IMR-90 (cell line): ENCODE results near the gene PROB1. TPM values are rescaled to one million over a fixed set of nuclear protein-coding genes. Genes with fewer than 3 reads are reported as not detected.

Experiments
- ATAC-seq: fragments of 200-7000 bp; cut with Tn5 transposase; 2 replicates; pipeline ENCODE4 v1.9.1; 2020; ENCODE audit warnings: low read depth, mild to moderate bottlenecking, moderate library complexity
- BruUV-seq: library from RNA; stranded (reverse); fragments of 400-500 nt; replicated peaks from 2 replicates; lab custom pipeline; 2021; lab: Mats Ljungman, UMichigan
- CTCF ChIA-PET: fragments of 300-600 bp; formaldehyde crosslinking; extraction: SDS; loops from one replicate; lab custom pipeline; 2021; ENCODE audit warnings: antibody characterized with exemption; lab: Yijun Ruan, JAX
- POLR2A ChIA-PET: fragments of 300-600 bp; sonication (Branson Sonifier 250); formaldehyde crosslinking; loops from one replicate; lab custom pipeline; 2022; ENCODE audit warnings: antibody characterized with exemption; ENCODE audit not compliant: unreplicated experiment; lab: Charles Lee
- DNase-seq: peaks from one replicate; pipeline ENCODE4 v3.0.0; 2013
- H2AFZ ChIP-seq: replicated peaks from 2 replicates; pipeline ENCODE3; 2013; ENCODE audit warnings: low read length, mild to moderate bottlenecking; ENCODE audit not compliant: poor library complexity
- H2AK5ac ChIP-seq: 2 replicates; pipeline ENCODE4 v1.6.1; 2013; ENCODE audit warnings: low read depth, low read length, inconsistent platforms
- H2AK9ac ChIP-seq: replicated peaks from 2 replicates; pipeline ENCODE3; 2013; ENCODE audit warnings: mild to moderate bottlenecking, low read depth, low read length, moderate library complexity; ENCODE audit not compliant: poor library complexity
- H2BK120ac ChIP-seq: 2 replicates; pipeline ENCODE4 v1.6.1; 2013; ENCODE audit warnings: low read depth, low read length, inconsistent platforms
- H2BK15ac ChIP-seq: 3 replicates; pipeline ENCODE4 v1.6.1; 2013; ENCODE audit warnings: low read depth, low read length, inconsistent platforms
- H2BK20ac ChIP-seq: 2 replicates; pipeline ENCODE4 v1.6.1; 2013; ENCODE audit warnings: low read depth, mild to moderate bottlenecking, inconsistent platforms, low read length, moderate library complexity
- H2BK5ac ChIP-seq: 2 replicates; pipeline ENCODE4 v1.6.1; 2013; ENCODE audit warnings: mild to moderate bottlenecking, low read depth, low read length, inconsistent platforms; ENCODE audit not compliant: poor library complexity, severe bottlenecking
- H3K14ac ChIP-seq: replicated peaks from 2 replicates; pipeline ENCODE4 v1.6.1; 2013; ENCODE audit warnings: low read depth, low read length, inconsistent platforms
- H3K18ac ChIP-seq: 2 replicates; pipeline ENCODE4 v1.6.1; 2013; ENCODE audit warnings: low read depth, low read length, control low read depth
- H3K23ac ChIP-seq: 2 replicates; pipeline ENCODE4 v1.6.1; 2013; ENCODE audit warnings: low read depth, low read length, inconsistent platforms
- H3K27ac ChIP-seq: 2 replicates; pipeline ENCODE4 v1.5.1; 2013; ENCODE audit warnings: mild to moderate bottlenecking, control low read depth, low read length; ENCODE audit not compliant: insufficient read depth
- H3K27me3 ChIP-seq: 2 replicates; pipeline ENCODE4 v1.6.1; 2013; ENCODE audit warnings: low read length; ENCODE audit not compliant: control insufficient read depth, insufficient read depth
- H3K36me3 ChIP-seq: 2 replicates; pipeline ENCODE4 v1.6.1; 2013; ENCODE audit warnings: low read length, mixed read lengths; ENCODE audit not compliant: control insufficient read depth, insufficient read depth
- H3K4ac ChIP-seq: 2 replicates; pipeline ENCODE4 v1.6.1; 2013; ENCODE audit warnings: low read depth, low read length, inconsistent platforms
- H3K4me1 ChIP-seq: 2 replicates; pipeline ENCODE4 v1.6.1; 2013; ENCODE audit warnings: low read length, mixed read lengths; ENCODE audit not compliant: control insufficient read depth, insufficient read depth
- H3K4me2 ChIP-seq: 2 replicates; pipeline ENCODE4 v1.6.1; 2013; ENCODE audit warnings: low read depth, mild to moderate bottlenecking, control low read depth, low read length, moderate library complexity
- H3K4me3 ChIP-seq: 2 replicates; pipeline ENCODE4 v1.5.1; 2013; ENCODE audit warnings: low read depth, mild to moderate bottlenecking, control low read depth, low read length, moderate library complexity; ENCODE audit not compliant: insufficient read depth
- H3K56ac ChIP-seq: 2 replicates; pipeline ENCODE4 v1.6.1; 2013; ENCODE audit warnings: low read length, inconsistent platforms; ENCODE audit not compliant: insufficient read depth; ENCODE audit errors: extremely low read depth
- H3K79me1 ChIP-seq, 2 experiments: 2 replicates each; pipeline ENCODE4 v1.6.1; 2013; ENCODE audit warnings: low read length in 2 of 2, inconsistent platforms in 1 of 2, low read depth in 1 of 2
- H3K9ac ChIP-seq: 2 replicates; pipeline ENCODE4 v1.6.1; 2013; ENCODE audit warnings: low read depth, low read length, control low read depth
- H3K9me1 ChIP-seq: 2 replicates; pipeline ENCODE4 v1.6.1; 2013; ENCODE audit warnings: low read length, inconsistent platforms; ENCODE audit not compliant: insufficient read depth
- H3K9me3 ChIP-seq: 2 replicates; pipeline ENCODE4 v1.6.1; 2013; ENCODE audit warnings: low read length; ENCODE audit not compliant: control insufficient read depth, insufficient read depth
- H4K20me1 ChIP-seq: 2 replicates; pipeline ENCODE4 v1.6.1; 2013; ENCODE audit warnings: low read length, inconsistent platforms; ENCODE audit not compliant: insufficient read depth
- H4K5ac ChIP-seq: 2 replicates; pipeline ENCODE4 v1.6.1; 2013; ENCODE audit warnings: mild to moderate bottlenecking, low read depth, low read length, control low read depth
- H4K8ac ChIP-seq, 2 experiments: 2 replicates each; pipeline ENCODE4 v1.6.1; 2013; ENCODE audit warnings: low read depth in 2 of 2, low read length in 2 of 2, control low read depth in 1 of 2, inconsistent platforms in 1 of 2
- H4K91ac ChIP-seq: 2 replicates; pipeline ENCODE4 v1.6.1; 2013; ENCODE audit warnings: low read depth, low read length, inconsistent platforms; ENCODE audit not compliant: insufficient read depth
- BHLHE40 ChIP-seq: fragments of 150-350 bp; IDR thresholded peaks from 2 replicates; pipeline ENCODE4 v1.6.1; 2016; ENCODE audit warnings: mild to moderate bottlenecking, low read depth, low read length
- FOS ChIP-seq: fragments of 150-350 bp; IDR thresholded peaks from 2 replicates; pipeline ENCODE4 v1.6.1; 2016; ENCODE audit warnings: low read depth, low read length
- MAZ ChIP-seq: IDR thresholded peaks from 2 replicates; pipeline ENCODE4 v1.6.1; 2012; ENCODE audit warnings: low read depth, mild to moderate bottlenecking, low read length, improper control_type of control experiment, moderate library complexity, borderline replicate concordance
- RAD21 ChIP-seq: IDR thresholded peaks from 2 replicates; pipeline ENCODE4 v1.6.1; 2012; ENCODE audit warnings: low read length, improper control_type of control experiment
- RCOR1 ChIP-seq: IDR thresholded peaks from 2 replicates; pipeline ENCODE4 v1.6.1; 2012; ENCODE audit warnings: mild to moderate bottlenecking, low read length, improper control_type of control experiment; ENCODE audit not compliant: insufficient replicate concordance
- RFX5 ChIP-seq: IDR thresholded peaks from 2 replicates; pipeline ENCODE4 v1.8.0; 2012; ENCODE audit warnings: low read depth, mild to moderate bottlenecking, low read length, moderate library complexity
- WGBS, 2 experiments: methylation state at CpG; one replicate each; pipeline versions ENCODE4 v1.1.5 to v1.1.7; 2013; ENCODE audit warnings: missing lambda C conversion rate in 2 of 2; ENCODE audit not compliant: insufficient read length in 1 of 2; ENCODE audit errors: extremely low coverage in 2 of 2; 5-methylcytosine and 5-hydroxymethylcytosine counted together
- dilution Hi-C: fragments of 300-500 bp; cut with HindIII; formaldehyde crosslinking; loops from one replicate; pipeline ENCODE4 v1.14.3; 2018; ENCODE audit warnings: low sequenced_read_pairs; ENCODE audit not compliant: unreplicated experiment
- in situ Hi-C: fragments of 300-500 bp; cut with MboI; formaldehyde crosslinking; loops from 3 replicates; pipeline ENCODE4 v1.14.3; 2019; ENCODE audit warnings: low sequenced_read_pairs, inconsistent platforms, mixed read lengths
- intact Hi-C: fragments of 100-400 bp; cut with micrococcal nuclease; formaldehyde crosslinking; loops from 2 replicates; pipeline ENCODE4 v1.10.0; 2022
- polyA plus RNA-seq, 3 experiments: library from polyadenylated mRNA; depleted of rRNA; stranded (reverse); fragments of >200 nt; gene quantifications; 2 replicates each; pipeline ENCODE4 v1.2.3, GENCODE V29; 2012; ENCODE audit warnings: low replicate concordance in 1 of 3
- total RNA-seq: library from RNA; depleted of rRNA; stranded (reverse); fragments of >200 nt; gene quantifications from 2 replicates; pipeline ENCODE4 v1.2.3, GENCODE V29; 2012
- TF ChIP-seq, protein P1 (sequence below): fragments of 150-350 bp; IDR thresholded peaks from 2 replicates; pipeline ENCODE4 v1.6.1; 2016; ENCODE audit warnings: low read depth, mild to moderate bottlenecking, low read length, moderate library complexity, borderline replicate concordance
- TF ChIP-seq, protein P2 (sequence below): conservative IDR thresholded peaks from 2 replicates; pipeline ENCODE4 v1.5.1; 2012; ENCODE audit warnings: mild to moderate bottlenecking, low read depth, low read length, improper control_type of control experiment

The PROB1 gene
- total and polyA plus RNA-seq, 2 of the 4 experiments (the other 2 are of a cell fraction): under 0.01 to 0.38 TPM

DNA sequence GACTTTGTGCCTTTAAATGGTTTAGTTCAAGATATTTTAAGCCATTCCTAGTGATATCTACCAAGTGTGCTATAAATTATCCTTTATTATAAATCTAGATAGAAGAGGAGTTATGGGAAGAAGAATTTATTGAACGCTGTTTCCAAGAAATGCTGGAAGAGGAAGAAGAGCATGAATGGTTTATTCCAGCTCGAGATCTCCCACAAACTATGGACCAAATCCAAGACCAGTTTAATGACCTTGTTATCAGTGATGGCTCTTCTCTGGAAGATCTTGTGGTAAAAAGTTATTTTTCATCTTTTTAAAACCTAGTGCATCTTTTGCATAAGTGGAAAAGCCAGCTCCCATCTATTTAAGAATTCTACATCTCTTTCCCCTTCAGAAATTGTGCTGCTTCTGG lies 30.4 kb downstream of the PROB1 start:
- ChIA-PET CTCF (no interaction called here), POLR2A (no interaction called here)
- H3K9ac ChIP-seq: no peak overlapping the region
- ATAC-seq (no peak), DNase-seq (no peak)
- peaks cover 45% of the 10 kb centered on the region for H4K20me1 ChIP-seq
- no peak overlapping the region for H2AK5ac ChIP-seq
- TF ChIP-seq, protein P1, sequence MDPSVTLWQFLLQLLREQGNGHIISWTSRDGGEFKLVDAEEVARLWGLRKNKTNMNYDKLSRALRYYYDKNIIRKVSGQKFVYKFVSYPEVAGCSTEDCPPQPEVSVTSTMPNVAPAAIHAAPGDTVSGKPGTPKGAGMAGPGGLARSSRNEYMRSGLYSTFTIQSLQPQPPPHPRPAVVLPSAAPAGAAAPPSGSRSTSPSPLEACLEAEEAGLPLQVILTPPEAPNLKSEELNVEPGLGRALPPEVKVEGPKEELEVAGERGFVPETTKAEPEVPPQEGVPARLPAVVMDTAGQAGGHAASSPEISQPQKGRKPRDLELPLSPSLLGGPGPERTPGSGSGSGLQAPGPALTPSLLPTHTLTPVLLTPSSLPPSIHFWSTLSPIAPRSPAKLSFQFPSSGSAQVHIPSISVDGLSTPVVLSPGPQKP: no peak
- TF ChIP-seq MAZ: no peak
- TF ChIP-seq FOS: no peak
- TF ChIP-seq BHLHE40: no peak
- TF ChIP-seq RAD21: no peak
- no peak for TF ChIP-seq RFX5
- TF ChIP-seq, protein P2, sequence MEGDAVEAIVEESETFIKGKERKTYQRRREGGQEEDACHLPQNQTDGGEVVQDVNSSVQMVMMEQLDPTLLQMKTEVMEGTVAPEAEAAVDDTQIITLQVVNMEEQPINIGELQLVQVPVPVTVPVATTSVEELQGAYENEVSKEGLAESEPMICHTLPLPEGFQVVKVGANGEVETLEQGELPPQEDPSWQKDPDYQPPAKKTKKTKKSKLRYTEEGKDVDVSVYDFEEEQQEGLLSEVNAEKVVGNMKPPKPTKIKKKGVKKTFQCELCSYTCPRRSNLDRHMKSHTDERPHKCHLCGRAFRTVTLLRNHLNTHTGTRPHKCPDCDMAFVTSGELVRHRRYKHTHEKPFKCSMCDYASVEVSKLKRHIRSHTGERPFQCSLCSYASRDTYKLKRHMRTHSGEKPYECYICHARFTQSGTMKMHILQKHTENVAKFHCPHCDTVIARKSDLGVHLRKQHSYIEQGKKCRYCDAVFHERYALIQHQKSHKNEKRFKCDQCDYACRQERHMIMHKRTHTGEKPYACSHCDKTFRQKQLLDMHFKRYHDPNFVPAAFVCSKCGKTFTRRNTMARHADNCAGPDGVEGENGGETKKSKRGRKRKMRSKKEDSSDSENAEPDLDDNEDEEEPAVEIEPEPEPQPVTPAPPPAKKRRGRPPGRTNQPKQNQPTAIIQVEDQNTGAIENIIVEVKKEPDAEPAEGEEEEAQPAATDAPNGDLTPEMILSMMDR: no peak
- no peak for TF ChIP-seq RCOR1
- no peak overlapping the region for H2BK20ac ChIP-seq
- no CpG with 5 or more reads among the region's 2 CpGs for WGBS, 2 experiments
- H3K23ac ChIP-seq: no peak overlapping the region
- H3K9me3 ChIP-seq: no peaks in the 10 kb centered on the region
- no peak overlapping the region for H3K4me2 ChIP-seq
- H3K36me3 ChIP-seq: peaks cover 30% of the 10 kb centered on the region
- no peaks in the 10 kb centered on the region for H3K27me3 ChIP-seq
- H3K79me1 ChIP-seq: peaks cover 19 to 60% of the 10 kb centered on the region in 2 experiments
- H3K18ac ChIP-seq: no peak overlapping the region
- no peak overlapping the region for H2BK15ac ChIP-seq
- in situ Hi-C loops (no loop called here), intact Hi-C loops (no loop called here), dilution Hi-C loops (no loop called here)
- H2BK120ac ChIP-seq: no peak overlapping the region
- no peak overlapping the region for H4K5ac ChIP-seq
- no peak overlapping the region for H2AK9ac ChIP-seq
- no TSS peak for BruUV-seq
- no peak overlapping the region for H4K91ac ChIP-seq
- peaks cover 4% of the 10 kb centered on the region for H3K4me1 ChIP-seq
- H3K56ac ChIP-seq: no peak overlapping the region
- H3K14ac ChIP-seq: no peak overlapping the region
- no peak overlapping the region for H4K8ac ChIP-seq
- peaks cover 2% of the 10 kb centered on the region for H3K9me1 ChIP-seq
- H3K4ac ChIP-seq: no peak overlapping the region
- no peak overlapping the region for H2BK5ac ChIP-seq
- no peak overlapping the region for H3K27ac ChIP-seq
- H3K4me3 ChIP-seq: no peak overlapping the region
- no peak overlapping the region for H2AFZ ChIP-seq
